HepG2 (cell line): ENCODE measurements around the gene PAQR5. TPM values are rescaled to one million over a fixed set of nuclear protein-coding genes. Genes with fewer than 3 reads are reported as not detected.
A peak's percentile ranks its signal among the peaks of the same experiment; 100 is the strongest.

Experiments
- AHR ChIP-seq: IDR thresholded peaks from 2 replicates; pipeline ENCODE4 v1.6.1; 2018; ENCODE audit warnings: missing genetic modification reagents, missing compliant biosample characterization
- GTF2F1 ChIP-seq: fragments of 150-350 bp; IDR thresholded peaks from 2 replicates; pipeline ENCODE4 v1.6.1; 2014; ENCODE audit warnings: low read length
- MTA3 ChIP-seq: sonication (generic); formaldehyde crosslinking; IDR thresholded peaks from 2 replicates; pipeline ENCODE4 v1.4.0; 2020; ENCODE audit warnings: missing genetic modification reagents
- TGIF2 ChIP-seq: IDR thresholded peaks from 2 replicates; pipeline ENCODE4 v1.6.1; 2016; ENCODE audit warnings: control low read depth, missing compliant biosample characterization
- ZFP62 ChIP-seq: sonication (generic); formaldehyde crosslinking; IDR thresholded peaks from 2 replicates; pipeline ENCODE4 v1.4.0; 2020; ENCODE audit warnings: missing genetic modification reagents
- ZNF598 ChIP-seq: sonication (generic); formaldehyde crosslinking; IDR thresholded peaks from 2 replicates; pipeline ENCODE4 v1.5.1; 2020; ENCODE audit warnings: mild to moderate bottlenecking, missing genetic modification reagents, borderline replicate concordance
- ZNF616 ChIP-seq: sonication (generic); formaldehyde crosslinking; IDR thresholded peaks from 2 replicates; pipeline ENCODE4 v1.5.0; 2020; ENCODE audit warnings: low read depth, mild to moderate bottlenecking, missing genetic modification reagents
- ZZZ3 ChIP-seq: sonication (generic); formaldehyde crosslinking; IDR thresholded peaks from 2 replicates; pipeline ENCODE4 v1.4.0; 2020; ENCODE audit warnings: missing genetic modification reagents, mild to moderate bottlenecking, borderline replicate concordance
- polyA plus RNA-seq, 8 experiments: library from polyadenylated mRNA; depleted of rRNA in 3 of 8; stranded (reverse) in 7 of 8; unstranded in 1 of 8; fragments of >200 nt; fragmentation: Illumina TruSeq in 4 of 8; extraction: Trizol in 4 of 8; gene quantifications; 2 replicates each; pipeline versions ENCODE4 v1.2.1 to v1.2.3, GENCODE V29; 2011 to 2016; ENCODE audit warnings: low read depth in 4 of 8, missing spikeins in 1 of 8, mixed read lengths in 1 of 8; ENCODE audit not compliant: insufficient read depth in 1 of 8
- total RNA-seq, 5 experiments: library from RNA; depleted of rRNA; stranded (reverse); fragments of >200 nt; fragmentation: Illumina TruSeq; extraction: Trizol; gene quantifications; 2 replicates each; pipeline ENCODE4 v1.2.3, GENCODE V29; 2016; ENCODE audit warnings: low read depth in 1 of 5
- TF ChIP-seq, protein P1 (sequence below): sonication (generic); formaldehyde crosslinking; IDR thresholded peaks from 2 replicates; pipeline ENCODE4 v1.4.0; 2020; ENCODE audit warnings: missing genetic modification reagents
- TF ChIP-seq, protein P2 (sequence below), 2 experiments: fragments of 450-650 bp in 1 of 2; sonication (generic) in 1 of 2; formaldehyde crosslinking in 1 of 2; IDR thresholded peaks; 2 replicates each; pipeline versions ENCODE4 v1.6.1 to v1.8.0; 2016 to 2022; ENCODE audit warnings: antibody characterized with exemption in 1 of 2, mild to moderate bottlenecking in 1 of 2, missing genetic modification reagents in 1 of 2
- TF ChIP-seq, protein P3 (sequence below): sonication (generic); formaldehyde crosslinking; conservative IDR thresholded peaks from 2 replicates; pipeline ENCODE4 v1.4.0; 2020; ENCODE audit warnings: missing genetic modification reagents
- TF ChIP-seq, protein P4 (sequence below): sonication (generic); formaldehyde crosslinking; IDR thresholded peaks from 2 replicates; pipeline ENCODE4 v1.5.0; 2020; ENCODE audit warnings: mild to moderate bottlenecking, missing genetic modification reagents

Gene PAQR5
- total and polyA plus RNA-seq, 2 of the 13 experiments (the other 11 are each of a cell fraction or from before 2014, with no cell fraction given): 0.53 to 1.3 TPM

DNA sequence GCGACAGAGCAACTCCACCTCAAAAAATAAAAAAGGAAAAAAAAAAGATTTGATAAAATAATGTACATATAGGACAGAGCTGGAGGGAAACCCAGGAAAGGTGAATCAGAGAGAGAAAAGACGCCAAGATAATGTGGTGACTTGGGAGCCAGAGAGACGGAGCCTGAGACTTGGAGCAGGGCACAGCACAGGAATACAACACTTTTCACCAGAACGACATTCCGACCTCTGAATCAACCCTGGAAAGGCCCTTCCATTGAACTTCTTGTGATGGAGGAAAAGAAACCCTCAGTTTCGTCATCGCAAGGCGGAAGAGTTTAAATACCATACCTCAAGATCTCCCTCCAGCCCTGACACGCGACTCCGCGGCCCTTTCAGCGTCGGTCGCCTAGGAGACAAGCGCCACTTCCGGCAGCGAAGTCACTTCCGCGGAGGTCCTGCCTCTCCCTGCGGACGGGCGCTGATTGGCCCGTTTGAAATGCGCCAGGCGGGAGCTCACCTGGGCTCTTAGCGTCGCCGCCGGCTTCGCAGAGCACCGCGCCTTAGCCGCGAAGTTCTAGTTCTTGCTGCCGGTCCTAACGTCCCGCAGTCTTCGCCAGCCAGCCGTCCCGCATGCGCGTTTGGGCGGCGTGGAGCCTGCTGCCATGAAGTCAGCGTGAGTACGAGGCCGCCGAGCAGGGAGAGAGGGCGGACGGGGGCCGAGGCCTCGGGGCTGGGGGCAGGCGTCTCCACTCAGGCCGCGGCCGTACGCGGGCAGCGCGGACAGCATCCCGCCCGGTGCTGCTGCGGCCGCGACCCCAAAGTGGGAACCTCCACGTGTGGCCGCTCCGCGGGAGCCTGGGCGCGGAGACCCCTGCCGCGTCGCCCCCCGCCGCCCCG is 115.3 kb downstream of the PAQR5 start, which contains the start of gene KIF23 (continued):
- TF ChIP-seq ZZZ3 (CRISPR knock-in tag) (no peak), ZNF616 (CRISPR knock-in tag) (no peak), GTF2F1 (no peak), ZNF598 (CRISPR knock-in tag) (no peak), AHR (no peak), MTA3 (no peak), ZFP62 (no peak), TGIF2 (CRISPR knock-in tag) (peak; percentile 96)
- TF ChIP-seq, protein P1, sequence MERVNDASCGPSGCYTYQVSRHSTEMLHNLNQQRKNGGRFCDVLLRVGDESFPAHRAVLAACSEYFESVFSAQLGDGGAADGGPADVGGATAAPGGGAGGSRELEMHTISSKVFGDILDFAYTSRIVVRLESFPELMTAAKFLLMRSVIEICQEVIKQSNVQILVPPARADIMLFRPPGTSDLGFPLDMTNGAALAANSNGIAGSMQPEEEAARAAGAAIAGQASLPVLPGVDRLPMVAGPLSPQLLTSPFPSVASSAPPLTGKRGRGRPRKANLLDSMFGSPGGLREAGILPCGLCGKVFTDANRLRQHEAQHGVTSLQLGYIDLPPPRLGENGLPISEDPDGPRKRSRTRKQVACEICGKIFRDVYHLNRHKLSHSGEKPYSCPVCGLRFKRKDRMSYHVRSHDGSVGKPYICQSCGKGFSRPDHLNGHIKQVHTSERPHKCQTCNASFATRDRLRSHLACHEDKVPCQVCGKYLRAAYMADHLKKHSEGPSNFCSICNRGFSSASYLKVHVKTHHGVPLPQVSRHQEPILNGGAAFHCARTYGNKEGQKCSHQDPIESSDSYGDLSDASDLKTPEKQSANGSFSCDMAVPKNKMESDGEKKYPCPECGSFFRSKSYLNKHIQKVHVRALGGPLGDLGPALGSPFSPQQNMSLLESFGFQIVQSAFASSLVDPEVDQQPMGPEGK (CRISPR knock-in tag): no peak
- TF ChIP-seq, protein P2, sequence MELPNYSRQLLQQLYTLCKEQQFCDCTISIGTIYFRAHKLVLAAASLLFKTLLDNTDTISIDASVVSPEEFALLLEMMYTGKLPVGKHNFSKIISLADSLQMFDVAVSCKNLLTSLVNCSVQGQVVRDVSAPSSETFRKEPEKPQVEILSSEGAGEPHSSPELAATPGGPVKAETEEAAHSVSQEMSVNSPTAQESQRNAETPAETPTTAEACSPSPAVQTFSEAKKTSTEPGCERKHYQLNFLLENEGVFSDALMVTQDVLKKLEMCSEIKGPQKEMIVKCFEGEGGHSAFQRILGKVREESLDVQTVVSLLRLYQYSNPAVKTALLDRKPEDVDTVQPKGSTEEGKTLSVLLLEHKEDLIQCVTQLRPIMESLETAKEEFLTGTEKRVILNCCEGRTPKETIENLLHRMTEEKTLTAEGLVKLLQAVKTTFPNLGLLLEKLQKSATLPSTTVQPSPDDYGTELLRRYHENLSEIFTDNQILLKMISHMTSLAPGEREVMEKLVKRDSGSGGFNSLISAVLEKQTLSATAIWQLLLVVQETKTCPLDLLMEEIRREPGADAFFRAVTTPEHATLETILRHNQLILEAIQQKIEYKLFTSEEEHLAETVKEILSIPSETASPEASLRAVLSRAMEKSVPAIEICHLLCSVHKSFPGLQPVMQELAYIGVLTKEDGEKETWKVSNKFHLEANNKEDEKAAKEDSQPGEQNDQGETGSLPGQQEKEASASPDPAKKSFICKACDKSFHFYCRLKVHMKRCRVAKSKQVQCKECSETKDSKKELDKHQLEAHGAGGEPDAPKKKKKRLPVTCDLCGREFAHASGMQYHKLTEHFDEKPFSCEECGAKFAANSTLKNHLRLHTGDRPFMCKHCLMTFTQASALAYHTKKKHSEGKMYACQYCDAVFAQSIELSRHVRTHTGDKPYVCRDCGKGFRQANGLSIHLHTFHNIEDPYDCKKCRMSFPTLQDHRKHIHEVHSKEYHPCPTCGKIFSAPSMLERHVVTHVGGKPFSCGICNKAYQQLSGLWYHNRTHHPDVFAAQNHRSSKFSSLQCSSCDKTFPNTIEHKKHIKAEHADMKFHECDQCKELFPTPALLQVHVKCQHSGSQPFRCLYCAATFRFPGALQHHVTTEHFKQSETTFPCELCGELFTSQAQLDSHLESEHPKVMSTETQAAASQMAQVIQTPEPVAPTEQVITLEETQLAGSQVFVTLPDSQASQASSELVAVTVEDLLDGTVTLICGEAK (IDR thresholded peaks at IDR 0.05): peak; percentile 56; the same call in 1 of the 2 replicates
- TF ChIP-seq, protein P2 (CRISPR knock-in tag; IDR thresholded peaks at IDR 0.05): peak; percentile 51; the same call in 1 of the 2 replicates
- TF ChIP-seq, protein P3, sequence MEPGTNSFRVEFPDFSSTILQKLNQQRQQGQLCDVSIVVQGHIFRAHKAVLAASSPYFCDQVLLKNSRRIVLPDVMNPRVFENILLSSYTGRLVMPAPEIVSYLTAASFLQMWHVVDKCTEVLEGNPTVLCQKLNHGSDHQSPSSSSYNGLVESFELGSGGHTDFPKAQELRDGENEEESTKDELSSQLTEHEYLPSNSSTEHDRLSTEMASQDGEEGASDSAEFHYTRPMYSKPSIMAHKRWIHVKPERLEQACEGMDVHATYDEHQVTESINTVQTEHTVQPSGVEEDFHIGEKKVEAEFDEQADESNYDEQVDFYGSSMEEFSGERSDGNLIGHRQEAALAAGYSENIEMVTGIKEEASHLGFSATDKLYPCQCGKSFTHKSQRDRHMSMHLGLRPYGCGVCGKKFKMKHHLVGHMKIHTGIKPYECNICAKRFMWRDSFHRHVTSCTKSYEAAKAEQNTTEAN (CRISPR knock-in tag): no peak
- TF ChIP-seq, protein P4, sequence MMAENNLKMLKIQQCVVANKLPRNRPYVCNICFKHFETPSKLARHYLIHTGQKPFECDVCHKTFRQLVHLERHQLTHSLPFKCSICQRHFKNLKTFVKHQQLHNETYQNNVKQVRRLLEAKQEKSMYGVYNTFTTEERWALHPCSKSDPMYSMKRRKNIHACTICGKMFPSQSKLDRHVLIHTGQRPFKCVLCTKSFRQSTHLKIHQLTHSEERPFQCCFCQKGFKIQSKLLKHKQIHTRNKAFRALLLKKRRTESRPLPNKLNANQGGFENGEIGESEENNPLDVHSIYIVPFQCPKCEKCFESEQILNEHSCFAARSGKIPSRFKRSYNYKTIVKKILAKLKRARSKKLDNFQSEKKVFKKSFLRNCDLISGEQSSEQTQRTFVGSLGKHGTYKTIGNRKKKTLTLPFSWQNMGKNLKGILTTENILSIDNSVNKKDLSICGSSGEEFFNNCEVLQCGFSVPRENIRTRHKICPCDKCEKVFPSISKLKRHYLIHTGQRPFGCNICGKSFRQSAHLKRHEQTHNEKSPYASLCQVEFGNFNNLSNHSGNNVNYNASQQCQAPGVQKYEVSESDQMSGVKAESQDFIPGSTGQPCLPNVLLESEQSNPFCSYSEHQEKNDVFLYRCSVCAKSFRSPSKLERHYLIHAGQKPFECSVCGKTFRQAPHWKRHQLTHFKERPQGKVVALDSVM (CRISPR knock-in tag): no peak; the same call in 1 of the 2 replicates
